ENCODE measurements around the gene DAPK2. TPM values are rescaled to one million over a fixed set of nuclear protein-coding genes. Genes with fewer than 3 reads are reported as not detected.

DAPK2 gene
- total and polyA plus RNA-seq, 3 donors from 2014 or later = 3.6 to 7.7 (median 5.9) TPM

- Histone ChIP-seq H3K27me3 (no peaks in the 10 kb centered on the region), H3K4me3 (no peak overlapping the region), H3K9me3 (no peaks in the 10 kb centered on the region), H3K36me3 (ENCODE audit: low read depth, missing control alignments) (no peaks in the 10 kb centered on the region), H3K4me1 (peaks cover 18% of the 10 kb centered on the region), H3K27ac (no peak overlapping the region)
- no peak for TF ChIP-seq POLR2A (IDR thresholded peaks at IDR 0.05)
- DNase-seq = no peak
- intact Hi-C loops (cut with DNase I; ENCODE audit: low total_unique reads) = no loop called here
- 61 to 70% methylated on average over 7 to 8 of the region's 8 CpGs for WGBS, 2 donors
These were observed 150.5 kb downstream of the DAPK2 start for GRCh38 chr15:63895787-63896218.

GRCh38 chr15:63895194-63895593 is 151.1 kb downstream of the DAPK2 start:
- Histone ChIP-seq H3K27ac (no peak overlapping the region), H3K4me3 (no peak overlapping the region), H3K4me1 (peaks cover 18% of the 10 kb centered on the region), H3K9me3 (no peaks in the 10 kb centered on the region), H3K27me3 (no peaks in the 10 kb centered on the region), H3K36me3 (ENCODE audit: low read depth, missing control alignments) (no peaks in the 10 kb centered on the region)
- TF ChIP-seq CTCF (IDR thresholded peaks at IDR 0.05) (no peak), POLR2A (IDR thresholded peaks at IDR 0.05) (no peak)
- intact Hi-C loops (cut with DNase I; ENCODE audit: low total_unique reads) = no loop called here
- WGBS, 2 donors = 76 to 78% methylated on average over 5 to 6 of the region's 6 CpGs
- DNase-seq = no peak

GRCh38 chr15:63894662-63894949 is 151.7 kb downstream of the DAPK2 start:
- peaks cover 18% of the 10 kb centered on the region for H3K4me1 ChIP-seq
- intact Hi-C loops (cut with DNase I; ENCODE audit: low total_unique reads) = no loop called here
- no peak for TF ChIP-seq CTCF (IDR thresholded peaks at IDR 0.05)
- TF ChIP-seq POLR2A (IDR thresholded peaks at IDR 0.05) = no peak
- H3K9me3 ChIP-seq = no peaks in the 10 kb centered on the region
- WGBS, 2 donors = 93 to 94% methylated on average over 5 to 6 of the region's 6 CpGs
- H3K4me3 ChIP-seq = no peak overlapping the region
- no peaks in the 10 kb centered on the region for H3K27me3 ChIP-seq
- no peak overlapping the region for H3K27ac ChIP-seq
- no peak for DNase-seq
- H3K36me3 ChIP-seq (ENCODE audit: low read depth, missing control alignments) = no peaks in the 10 kb centered on the region

- intact Hi-C loops (cut with DNase I; ENCODE audit: low total_unique reads) = no loop called here
These were observed 152.2 kb downstream of the DAPK2 start for GRCh38 chr15:63893866-63894661.

More at GRCh38 chr15:63893866-63894661, 152.2 kb downstream of the DAPK2 start:
- H3K27ac ChIP-seq = no peak overlapping the region
- 90 to 92% methylated on average over 12 of the region's 12 CpGs for WGBS, 2 donors
- peaks cover 15% of the 10 kb centered on the region for H3K4me1 ChIP-seq
- H3K36me3 ChIP-seq (ENCODE audit: low read depth, missing control alignments) = no peaks in the 10 kb centered on the region
- no peaks in the 10 kb centered on the region for H3K9me3 ChIP-seq
- no peaks in the 10 kb centered on the region for H3K27me3 ChIP-seq
- TF ChIP-seq POLR2A (IDR thresholded peaks at IDR 0.05) (no peak), CTCF (IDR thresholded peaks at IDR 0.05) (no peak)
- no peak for DNase-seq
- no peak overlapping the region for H3K4me3 ChIP-seq
